ENCODE measurements around the gene NFATC2.

NFATC2 gene

DNA sequence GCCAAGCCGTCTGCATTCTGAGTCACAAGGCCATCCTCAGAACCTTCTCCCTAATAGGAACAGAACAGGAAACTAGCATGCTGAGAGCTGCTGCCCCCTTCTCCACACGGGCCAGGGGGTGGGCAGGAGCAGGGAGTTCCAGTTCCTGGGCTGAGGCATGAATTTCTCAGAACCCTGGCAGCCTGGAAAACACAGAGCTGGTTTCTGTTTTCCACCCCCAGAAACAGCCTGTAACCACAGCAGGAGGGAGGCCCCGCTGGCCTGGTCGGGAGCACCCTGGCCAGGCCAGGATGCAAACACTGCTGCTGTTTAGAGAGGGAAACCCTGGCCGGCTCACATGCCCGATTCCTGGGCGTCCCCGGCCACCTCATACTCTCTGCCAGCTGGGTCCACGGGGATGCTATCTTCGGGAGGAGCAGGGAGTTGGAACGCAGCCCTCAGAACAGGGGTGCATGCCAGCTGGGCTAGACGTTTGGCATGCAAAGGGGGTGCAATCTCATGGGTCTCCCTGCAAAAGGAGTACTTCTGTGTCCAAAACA, 130.1 kb downstream of the NFATC2 start:
- peak; percentile 4 for DNase-seq (ENCODE audit: low read depth, low spot score)
- TF ChIP-seq, protein P1, sequence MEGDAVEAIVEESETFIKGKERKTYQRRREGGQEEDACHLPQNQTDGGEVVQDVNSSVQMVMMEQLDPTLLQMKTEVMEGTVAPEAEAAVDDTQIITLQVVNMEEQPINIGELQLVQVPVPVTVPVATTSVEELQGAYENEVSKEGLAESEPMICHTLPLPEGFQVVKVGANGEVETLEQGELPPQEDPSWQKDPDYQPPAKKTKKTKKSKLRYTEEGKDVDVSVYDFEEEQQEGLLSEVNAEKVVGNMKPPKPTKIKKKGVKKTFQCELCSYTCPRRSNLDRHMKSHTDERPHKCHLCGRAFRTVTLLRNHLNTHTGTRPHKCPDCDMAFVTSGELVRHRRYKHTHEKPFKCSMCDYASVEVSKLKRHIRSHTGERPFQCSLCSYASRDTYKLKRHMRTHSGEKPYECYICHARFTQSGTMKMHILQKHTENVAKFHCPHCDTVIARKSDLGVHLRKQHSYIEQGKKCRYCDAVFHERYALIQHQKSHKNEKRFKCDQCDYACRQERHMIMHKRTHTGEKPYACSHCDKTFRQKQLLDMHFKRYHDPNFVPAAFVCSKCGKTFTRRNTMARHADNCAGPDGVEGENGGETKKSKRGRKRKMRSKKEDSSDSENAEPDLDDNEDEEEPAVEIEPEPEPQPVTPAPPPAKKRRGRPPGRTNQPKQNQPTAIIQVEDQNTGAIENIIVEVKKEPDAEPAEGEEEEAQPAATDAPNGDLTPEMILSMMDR (IDR thresholded peaks at IDR 0.05; ENCODE audit: insufficient read depth, low read length, missing control alignments): no peak
- CTCF ChIA-PET: interaction anchor here (0.5 to 2.5 kb wide), 6 partner anchors 12 to 619 kb away, joined by 3 to 10 read pairs (median 3); no protein-coding TSS in a partner anchor
- no peak overlapping the region for H3K4me3 ChIP-seq (ENCODE audit: low read depth, low read length)
- POLR2A ChIA-PET: no interaction called here

DNA sequence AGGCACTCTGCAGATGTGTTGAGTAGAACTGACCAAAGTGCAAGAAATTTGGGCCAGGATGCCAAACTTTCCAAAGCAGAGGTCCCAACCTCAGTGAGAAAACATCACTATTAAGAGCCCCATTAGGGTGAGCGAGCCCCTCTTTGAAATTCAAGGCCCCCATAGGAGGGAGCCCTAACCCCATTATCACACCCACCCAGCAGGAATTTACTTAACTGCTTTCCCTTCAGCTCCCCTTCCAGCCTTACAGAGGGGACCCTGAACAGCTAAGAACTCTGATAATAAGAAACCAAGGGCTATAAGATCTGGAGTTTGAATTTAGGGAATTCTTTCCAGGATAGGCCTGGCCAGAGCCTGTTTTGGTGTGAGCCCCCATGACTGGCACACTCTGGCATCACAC, 130.6 kb downstream of the NFATC2 start:
- CTCF ChIA-PET: interaction anchor here (1.0 to 2.5 kb wide), 7 partner anchors 12 to 185 kb away, joined by 3 to 10 read pairs (median 4); no protein-coding TSS in a partner anchor

DNA sequence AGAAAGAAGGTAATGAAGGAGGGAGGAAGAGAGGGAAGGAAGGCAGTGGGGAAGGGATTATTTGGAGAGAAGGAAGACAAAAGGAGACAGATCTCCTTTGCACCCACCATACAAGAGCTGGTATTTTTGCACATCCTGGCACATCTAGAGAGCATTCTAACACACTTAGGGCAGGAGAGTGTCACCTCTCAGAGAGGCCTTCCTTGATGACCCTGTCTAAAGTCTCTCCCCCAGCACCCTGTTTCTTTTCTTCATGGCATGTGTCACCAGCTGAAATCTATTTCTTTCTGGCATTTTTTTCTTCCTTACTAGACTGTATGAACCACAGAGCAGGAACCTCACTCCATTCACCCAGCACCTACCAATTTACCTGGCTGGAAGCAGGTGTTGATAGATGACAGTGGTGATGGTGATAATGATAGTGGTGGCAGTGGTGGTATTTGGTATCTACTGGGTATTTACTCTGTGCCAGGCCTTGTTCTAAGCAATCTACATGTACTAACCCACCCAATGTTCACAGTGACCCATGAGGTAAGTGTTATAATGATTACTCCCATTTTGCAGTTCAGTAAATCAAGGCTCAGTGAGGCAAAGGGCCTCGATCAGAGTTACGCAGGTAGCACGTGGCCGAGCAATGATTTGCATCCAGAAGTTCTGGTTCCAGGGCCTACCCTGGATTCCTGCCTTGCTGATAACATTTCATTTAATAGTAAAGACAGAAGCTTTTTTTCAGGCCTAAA, 131.8 kb downstream of the NFATC2 start:
- no peak overlapping the region for H3K4me3 ChIP-seq (ENCODE audit: low read depth, low read length)
- ChIA-PET CTCF (interaction anchor here (0.6 to 2.6 kb wide), 7 partner anchors 13 to 186 kb away, joined by 3 to 11 read pairs (median 4); no protein-coding TSS in a partner anchor), POLR2A (no interaction called here)
- DNase-seq (ENCODE audit: low read depth, low spot score): no peak
- TF ChIP-seq, protein P1 (IDR thresholded peaks at IDR 0.05; ENCODE audit: insufficient read depth, low read length, missing control alignments): no peak

More for the DNA sequence above, 130.6 kb downstream of the NFATC2 start:
- TF ChIP-seq, protein P1 (IDR thresholded peaks at IDR 0.05; ENCODE audit: insufficient read depth, low read length, missing control alignments): no peak
- POLR2A ChIA-PET: no interaction called here
- DNase-seq (ENCODE audit: low read depth, low spot score): no peak
- no peak overlapping the region for H3K4me3 ChIP-seq (ENCODE audit: low read depth, low read length)

DNA sequence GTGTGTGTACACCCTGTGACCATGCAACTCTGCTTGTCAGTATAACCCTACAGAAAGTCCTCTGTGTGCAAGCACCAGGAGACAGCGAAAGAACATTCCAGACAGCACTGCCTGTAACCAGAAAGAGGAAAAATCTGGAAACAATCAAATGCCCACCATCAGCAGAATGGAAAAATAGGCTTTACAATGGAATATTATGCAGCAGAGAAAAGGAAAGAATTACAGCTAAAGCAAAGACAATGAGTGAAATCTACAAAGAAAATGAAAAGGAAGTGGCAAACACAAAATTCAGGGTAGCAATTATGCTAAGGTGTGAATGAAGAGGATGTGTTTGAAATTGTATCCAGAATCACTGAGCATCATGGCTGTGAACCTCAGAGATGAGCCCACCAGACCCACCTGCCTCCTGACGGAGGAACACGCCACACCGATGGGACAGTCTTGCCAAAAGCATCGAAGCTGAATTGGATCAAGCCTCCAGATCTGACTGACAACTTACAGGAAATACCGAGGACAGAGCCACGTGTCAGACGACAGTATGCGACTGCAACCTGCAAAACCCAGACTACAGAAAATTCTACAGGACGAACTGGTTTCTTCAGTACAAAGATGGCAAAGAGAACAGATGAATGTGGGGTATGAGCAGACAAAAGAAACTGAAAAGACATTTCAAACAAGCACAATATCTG, 133.2 kb downstream of the NFATC2 start:
- H3K4me3 ChIP-seq (ENCODE audit: low read depth, low read length): no peak overlapping the region
- TF ChIP-seq, protein P1 (IDR thresholded peaks at IDR 0.05; ENCODE audit: insufficient read depth, low read length, missing control alignments): no peak
- no peak for DNase-seq (ENCODE audit: low read depth, low spot score)
- ChIA-PET CTCF (interaction anchor here (2.6 kb wide), 1 partner anchor 186 kb away, joined by 11 read pairs; no protein-coding TSS in a partner anchor), POLR2A (no interaction called here)

DNA sequence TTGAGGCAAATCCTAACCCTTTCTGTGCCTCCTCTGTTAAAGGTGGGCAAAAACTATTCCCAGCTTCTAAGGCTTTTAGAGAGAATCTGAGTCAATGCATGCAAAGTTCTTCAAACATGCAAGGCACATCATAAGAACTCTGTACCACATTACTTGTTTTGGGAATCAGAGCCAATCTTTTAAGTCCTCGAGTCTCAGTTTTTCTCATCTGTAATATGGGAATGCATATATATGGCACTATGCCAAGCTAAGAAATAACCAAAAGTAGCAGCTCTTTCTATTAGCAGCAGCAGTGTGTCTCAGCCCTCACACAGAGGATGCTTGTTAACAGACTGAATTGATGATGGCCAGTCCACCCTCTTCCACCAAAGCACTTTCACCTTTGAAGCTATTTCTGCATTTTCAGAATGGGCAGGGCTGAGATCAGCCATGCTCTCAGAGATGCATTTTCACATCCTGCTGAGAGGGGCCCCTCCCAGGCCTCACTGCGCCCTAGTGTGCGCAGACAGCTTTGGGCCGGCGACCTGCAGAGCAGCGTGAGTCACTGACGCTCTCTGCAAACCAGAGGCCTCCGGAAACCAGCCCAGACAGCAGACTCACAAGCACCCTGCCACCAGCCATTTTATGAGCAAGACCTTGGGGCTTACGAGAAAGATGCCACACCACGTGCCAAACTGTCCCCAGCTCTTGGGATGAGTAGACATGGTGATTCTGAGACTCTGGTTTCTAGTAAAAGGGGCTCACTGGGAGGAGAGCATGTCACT, 138.0 kb downstream of the NFATC2 start:
- CTCF ChIA-PET: interaction anchor here (1.3 to 2.2 kb wide), 4 partner anchors 14 to 417 kb away, joined by 5 to 12 read pairs (median 6); no protein-coding TSS in a partner anchor
- POLR2A ChIA-PET: no interaction called here
- TF ChIP-seq, protein P1 (IDR thresholded peaks at IDR 0.05; ENCODE audit: insufficient read depth, low read length, missing control alignments): no peak
- no peak overlapping the region for H3K4me3 ChIP-seq (ENCODE audit: low read depth, low read length)
- no peak for DNase-seq (ENCODE audit: low read depth, low spot score)
